Gastrocnemius medialis (tissue), 4 donors: ENCODE measurements around the gene BNC2.

Source experiments
- CTCF ChIP-seq, 5 experiments: fragments of 450-650 bp in 3 of 5; fragments of 200-600 bp in 2 of 5; sonication (generic) in 2 of 5; IDR thresholded peaks in 4 of 5; conservative IDR thresholded peaks in 1 of 5; 1 replicate in 4 of 5; 2 replicates in 1 of 5; pipeline ENCODE4 v1.5.1; 2016 to 2019; ENCODE audit warnings: antibody characterized with exemption in 5 of 5, mild to moderate bottlenecking in 3 of 5, moderate library complexity in 3 of 5
- POLR2A ChIP-seq, 2 donors: fragments of 450-650 bp; IDR thresholded peaks; one replicate each; pipeline ENCODE4 v1.6.1; 2017; ENCODE audit warnings: antibody characterized with exemption in 2 of 2, mild to moderate bottlenecking in 2 of 2, moderate library complexity in 2 of 2

DNA sequence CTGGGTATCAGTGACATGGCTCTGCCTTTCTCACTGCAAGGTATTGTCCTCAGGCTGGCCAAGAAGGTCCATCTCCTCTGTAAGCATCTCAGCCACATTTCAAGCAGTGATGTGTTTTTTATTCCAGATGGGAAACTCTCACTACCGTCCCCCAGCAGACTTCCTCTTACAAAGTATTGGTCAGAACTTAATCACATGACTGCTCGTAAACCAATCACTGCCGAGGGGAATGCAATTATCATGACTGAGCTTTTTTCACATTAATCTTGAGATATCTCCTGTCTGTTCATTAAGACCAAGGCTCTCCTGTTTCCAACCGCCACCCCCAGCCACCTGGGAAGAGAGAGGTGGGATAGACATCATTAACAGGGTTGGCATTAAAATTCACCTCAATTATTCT lies 76.4 kb downstream of the BNC2 start:
- TF ChIP-seq CTCF (IDR thresholded peaks at IDR 0.05 in 4 of 5, conservative IDR thresholded peaks at IDR 0.05 in 1 of 5) (no peak), POLR2A (IDR thresholded peaks at IDR 0.05) (no peak)
